ENCODE measurements around the gene OGA. TPM values are rescaled to one million over a fixed set of nuclear protein-coding genes. Genes with fewer than 3 reads are reported as not detected.
A peak's percentile ranks its signal among the peaks of the same experiment; 100 is the strongest.

Gene OGA
- 100 to 1,000 TPM; 128 to 211 (median 159) TPM for polyA plus RNA-seq (ENCODE audit: insufficient read length in 4 of 4)

- DNase-seq (ENCODE audit: low read depth in 4 of 4, low spot score in 3 of 4), result peak; percentile 95 to 98 (median 98)
Observed at GRCh38 chr10:101818119-101818871, at the start of gene OGA. TSS of gene OGA (minus strand) at chr10:101818444. CDS start at chr10:101818022, 422 bp downstream.

DNA sequence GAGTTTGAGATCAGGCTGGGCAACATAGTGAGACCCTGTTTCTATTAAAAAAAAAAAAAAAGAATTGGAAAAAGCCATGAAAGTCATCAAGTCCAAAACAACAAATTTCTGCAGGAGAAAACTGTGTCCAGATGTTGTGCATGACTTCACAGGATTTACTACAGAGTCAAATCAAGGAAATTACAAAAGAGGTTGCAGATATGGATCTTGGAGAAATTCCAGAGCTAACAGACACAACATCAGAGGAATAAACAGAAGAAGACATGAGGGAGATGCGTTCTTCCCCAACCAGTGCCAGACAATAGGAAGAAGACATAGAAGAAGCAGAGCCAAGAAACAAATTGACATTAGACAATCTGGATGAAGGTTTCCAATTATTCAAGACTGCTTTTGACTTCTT is 49.7 kb upstream of the OGA start:
- DNase-seq (ENCODE audit: low read depth in 4 of 4, low spot score in 3 of 4), result no peak

GRCh38 chr10:101859530-101859929 is 41.3 kb upstream of the OGA start:
- DNase-seq (ENCODE audit: low read depth in 4 of 4, low spot score in 3 of 4), result no peak

DNA sequence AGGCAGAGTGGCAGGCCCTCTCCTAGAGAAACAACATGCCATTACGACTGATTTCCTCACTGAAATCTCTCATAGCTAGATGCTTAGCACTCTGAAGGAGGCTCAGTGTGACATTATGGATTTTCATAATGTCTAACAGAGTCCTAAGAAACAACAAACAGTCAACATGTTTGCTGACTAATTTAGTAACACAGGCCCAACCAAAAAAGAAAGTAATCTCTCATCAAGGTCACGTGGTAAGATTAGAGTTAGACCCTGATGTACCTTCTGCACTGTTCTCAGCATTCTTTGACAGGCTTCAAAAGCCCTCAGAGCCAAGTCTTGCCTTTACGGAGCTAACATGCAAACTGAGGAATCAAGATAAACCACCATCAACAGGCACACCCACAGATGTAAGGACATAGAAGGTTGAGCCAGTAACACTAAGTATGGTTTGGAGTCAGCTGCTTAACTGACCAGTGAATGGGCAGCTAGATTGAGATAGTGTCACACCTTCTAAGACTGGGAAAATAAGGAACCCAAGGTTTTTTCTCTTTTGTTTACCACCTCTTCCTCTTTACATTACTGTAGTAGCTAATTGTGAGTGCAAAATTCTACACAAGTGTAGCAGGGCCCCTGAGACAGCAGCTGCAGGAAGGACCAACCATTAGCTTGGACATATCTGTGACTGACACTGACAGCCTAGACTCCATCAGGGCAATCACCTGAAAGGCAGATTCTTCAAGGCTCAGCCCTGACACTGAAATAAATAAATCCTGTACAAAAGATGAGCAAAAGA is 40.7 kb upstream of the OGA start:
- DNase-seq (ENCODE audit: low read depth in 4 of 4, low spot score in 3 of 4), result no peak

- no peak for DNase-seq (ENCODE audit: low read depth in 4 of 4, low spot score in 3 of 4)
Observed at GRCh38 chr10:101857802-101858476, 39.7 kb upstream of the OGA start.

DNA sequence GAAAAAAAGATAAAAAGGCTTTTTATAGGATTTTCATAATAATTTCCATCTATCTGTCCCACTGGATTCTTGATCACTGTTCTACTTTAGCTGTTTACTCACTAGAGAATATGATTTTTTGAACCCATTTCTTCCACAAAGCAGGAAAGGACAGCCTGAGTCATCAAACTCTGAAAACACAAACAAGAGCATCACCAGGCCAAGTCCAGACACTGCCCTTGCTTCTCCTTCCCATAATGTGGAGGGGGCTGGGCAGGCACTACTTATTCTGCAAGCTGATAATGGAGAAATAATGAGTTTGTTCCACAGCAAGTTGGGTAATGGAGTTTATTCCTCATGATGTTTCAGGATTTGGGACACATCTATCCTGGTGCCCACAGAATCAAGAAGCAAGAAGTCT is 38.4 kb upstream of the OGA start:
- DNase-seq (ENCODE audit: low read depth in 4 of 4, low spot score in 3 of 4), result no peak

GRCh38 chr10:101851411-101852116 is 33.3 kb upstream of the OGA start:
- DNase-seq (ENCODE audit: low read depth in 4 of 4, low spot score in 3 of 4), result no peak

- DNase-seq (ENCODE audit: low read depth in 4 of 4, low spot score in 3 of 4), result no peak
Observed at GRCh38 chr10:101850749-101851148, 32.5 kb upstream of the OGA start.

- no peak for DNase-seq (ENCODE audit: low read depth in 4 of 4, low spot score in 3 of 4)
Observed at GRCh38 chr10:101848894-101849351, 30.7 kb upstream of the OGA start.

GRCh38 chr10:101848408-101848807 is 30.2 kb upstream of the OGA start:
- DNase-seq (ENCODE audit: low read depth in 4 of 4, low spot score in 3 of 4), result no peak

GRCh38 chr10:101845893-101846292 is 27.6 kb upstream of the OGA start:
- DNase-seq (ENCODE audit: low read depth in 4 of 4, low spot score in 3 of 4), result no peak

GRCh38 chr10:101843032-101844021 is 25.1 kb upstream of the OGA start, which contains the start of gene KCNIP2:
TSS of gene KCNIP2 (minus strand) at chr10:101843800. CDS start at chr10:101843568, 232 bp downstream.
- DNase-seq (ENCODE audit: low read depth in 4 of 4, low spot score in 3 of 4), result no peak

- no peak for DNase-seq (ENCODE audit: low read depth in 4 of 4, low spot score in 3 of 4)
Observed at GRCh38 chr10:101841826-101842225, 23.6 kb upstream of the OGA start.

GRCh38 chr10:101840741-101841453 is 22.7 kb upstream of the OGA start:
- DNase-seq (ENCODE audit: low read depth in 4 of 4, low spot score in 3 of 4), result peak in 1 of 4 donors; percentile 77

DNA sequence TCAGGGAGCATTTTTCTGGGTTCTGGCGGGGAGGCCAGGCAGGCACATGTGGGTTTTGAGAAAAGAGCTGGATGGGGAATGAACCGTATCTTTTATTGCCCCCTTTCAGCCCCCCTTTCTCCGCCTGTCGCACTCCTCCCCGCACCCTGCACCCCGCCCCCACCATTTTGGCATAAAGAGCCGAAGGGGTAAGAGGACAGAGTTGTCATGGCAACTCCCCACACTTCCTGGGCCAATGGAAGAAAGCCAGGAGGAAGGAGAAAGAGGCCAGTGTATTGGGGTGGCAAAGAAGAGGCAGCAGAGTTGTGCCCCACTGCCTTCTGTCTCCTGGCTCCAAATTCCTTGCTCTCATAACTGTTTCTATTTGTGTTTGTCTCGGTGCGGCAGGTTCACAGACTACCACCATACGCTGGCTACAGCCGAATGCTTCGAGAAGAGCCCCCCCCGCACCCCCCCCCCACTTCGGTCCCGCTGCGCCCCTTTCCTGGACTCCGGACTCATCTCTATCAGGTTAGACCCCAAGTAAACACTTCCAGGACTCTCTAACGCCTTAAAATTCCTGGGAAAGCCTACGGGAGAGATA is 21.9 kb upstream of the OGA start:
- no peak for DNase-seq (ENCODE audit: low read depth in 4 of 4, low spot score in 3 of 4)

DNA sequence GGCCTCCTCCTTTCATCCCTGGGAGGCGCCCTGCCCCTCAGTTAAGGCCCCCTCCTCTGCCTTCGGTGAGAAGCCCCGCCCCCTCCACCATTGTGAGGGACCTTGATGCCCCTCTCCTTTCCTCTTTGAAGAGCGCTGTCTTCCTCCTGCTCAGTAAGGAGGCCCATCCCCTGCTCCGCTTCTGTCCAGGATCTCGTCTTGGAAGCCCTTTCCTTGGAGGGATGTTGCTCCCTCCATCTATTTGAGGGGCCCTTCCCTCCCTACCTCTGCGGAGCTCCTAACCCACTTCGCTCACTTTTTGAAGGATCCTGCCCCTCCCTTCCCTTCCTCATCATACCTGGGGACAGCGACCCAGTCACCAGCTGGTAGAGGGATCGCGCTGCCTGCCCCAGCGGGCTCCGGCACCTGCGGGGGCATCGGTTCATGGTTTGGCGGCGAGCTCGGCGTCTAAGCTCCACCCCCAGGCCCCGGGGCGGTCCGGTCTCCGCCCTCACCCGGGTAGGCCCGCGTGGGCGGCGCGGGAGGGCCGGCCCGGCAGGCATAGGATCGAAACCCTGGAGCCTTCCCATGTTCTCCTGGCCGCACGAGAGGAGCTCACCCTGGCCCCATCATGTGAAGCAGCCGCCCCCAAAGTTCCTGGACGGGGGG is 21.3 kb upstream of the OGA start:
- no peak for DNase-seq (ENCODE audit: low read depth in 4 of 4, low spot score in 3 of 4)

- DNase-seq (ENCODE audit: low read depth in 4 of 4, low spot score in 3 of 4), result no peak
Observed at GRCh38 chr10:101839002-101839401, 20.8 kb upstream of the OGA start.
